Stomach (tissue), 4 donors: ENCODE measurements around the gene FOSB.

Experiments
- EP300 ChIP-seq: sonication (generic); formaldehyde crosslinking; IDR thresholded peaks from one replicate; pipeline ENCODE4 v1.6.1; 2017; ENCODE audit warnings: antibody characterized with exemption
- POLR2A ChIP-seq, 4 donors: fragments of 450-650 bp; IDR thresholded peaks; one replicate each; pipeline ENCODE4 v1.6.1; 2016; ENCODE audit warnings: antibody characterized with exemption in 4 of 4, control low read depth in 2 of 4, mild to moderate bottlenecking in 1 of 4, moderate library complexity in 1 of 4
- POLR2AphosphoS5 ChIP-seq, 3 donors: sonication (generic); formaldehyde crosslinking; IDR thresholded peaks; one replicate each; pipeline ENCODE4 v1.6.1; 2016; ENCODE audit warnings: antibody characterized with exemption in 3 of 3
- TF ChIP-seq, protein P1 (sequence below), 7 experiments: fragments of 450-650 bp in 4 of 7; fragments of 200-600 bp in 3 of 7; sonication (generic) in 3 of 7; IDR thresholded peaks; one replicate each; pipeline ENCODE4 v1.5.1; 2016 to 2019; ENCODE audit warnings: antibody characterized with exemption in 7 of 7, control low read depth in 2 of 7, mild to moderate bottlenecking in 1 of 7

DNA sequence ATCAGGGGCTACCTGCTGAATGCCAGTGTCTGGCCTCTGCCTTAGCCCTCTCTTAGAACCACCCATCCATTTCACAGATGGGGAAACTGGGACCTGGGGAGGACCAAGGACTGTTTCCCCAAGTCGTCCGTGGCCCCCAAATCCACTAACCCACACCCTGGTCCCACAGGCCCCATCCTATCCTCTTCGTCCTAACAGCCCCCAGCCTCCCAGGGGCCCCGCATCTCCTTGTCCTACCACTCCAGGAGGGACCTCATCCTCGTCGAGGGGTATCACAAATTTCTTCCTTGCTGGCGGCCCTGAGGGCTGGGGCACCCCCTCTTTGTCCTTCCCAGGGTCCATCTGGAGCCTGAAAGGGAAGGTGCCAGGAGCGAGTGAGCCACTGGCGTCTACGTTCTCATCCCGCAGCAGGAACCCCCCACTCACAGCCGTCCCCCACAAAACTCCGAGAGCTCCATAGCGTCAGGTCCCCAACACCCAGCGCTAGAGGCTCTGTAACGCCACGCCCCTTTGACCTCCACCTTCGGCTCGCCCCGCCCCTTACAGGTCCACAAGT lies 44.7 kb upstream of the FOSB start:
- no peak for TF ChIP-seq POLR2A (IDR thresholded peaks at IDR 0.05)
- TF ChIP-seq, protein P1, sequence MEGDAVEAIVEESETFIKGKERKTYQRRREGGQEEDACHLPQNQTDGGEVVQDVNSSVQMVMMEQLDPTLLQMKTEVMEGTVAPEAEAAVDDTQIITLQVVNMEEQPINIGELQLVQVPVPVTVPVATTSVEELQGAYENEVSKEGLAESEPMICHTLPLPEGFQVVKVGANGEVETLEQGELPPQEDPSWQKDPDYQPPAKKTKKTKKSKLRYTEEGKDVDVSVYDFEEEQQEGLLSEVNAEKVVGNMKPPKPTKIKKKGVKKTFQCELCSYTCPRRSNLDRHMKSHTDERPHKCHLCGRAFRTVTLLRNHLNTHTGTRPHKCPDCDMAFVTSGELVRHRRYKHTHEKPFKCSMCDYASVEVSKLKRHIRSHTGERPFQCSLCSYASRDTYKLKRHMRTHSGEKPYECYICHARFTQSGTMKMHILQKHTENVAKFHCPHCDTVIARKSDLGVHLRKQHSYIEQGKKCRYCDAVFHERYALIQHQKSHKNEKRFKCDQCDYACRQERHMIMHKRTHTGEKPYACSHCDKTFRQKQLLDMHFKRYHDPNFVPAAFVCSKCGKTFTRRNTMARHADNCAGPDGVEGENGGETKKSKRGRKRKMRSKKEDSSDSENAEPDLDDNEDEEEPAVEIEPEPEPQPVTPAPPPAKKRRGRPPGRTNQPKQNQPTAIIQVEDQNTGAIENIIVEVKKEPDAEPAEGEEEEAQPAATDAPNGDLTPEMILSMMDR (IDR thresholded peaks at IDR 0.05): no peak
- no peak for TF ChIP-seq POLR2AphosphoS5 (IDR thresholded peaks at IDR 0.05)
- no peak for TF ChIP-seq EP300
